PC-3 (cell line): ENCODE measurements around the gene TCERG1.

ENCODE experiments used
- EZH2 ChIP-seq: fragments of 300-600 bp; sonication (generic); IDR thresholded peaks from one replicate; pipeline ENCODE4 v1.6.1; 2017; ENCODE audit warnings: antibody characterized with exemption, mild to moderate bottlenecking, low read length; ENCODE audit not compliant: unreplicated experiment
- EZH2phosphoT487 ChIP-seq: fragments of 300-600 bp; sonication (generic); IDR thresholded peaks from 2 replicates; pipeline ENCODE4 v1.6.1; 2018; ENCODE audit warnings: mild to moderate bottlenecking, antibody characterized with exemption, low read length, borderline replicate concordance
- TF ChIP-seq, protein P1 (sequence below): fragments of 300-600 bp; sonication (generic); conservative IDR thresholded peaks from 2 replicates; pipeline ENCODE4 v1.5.1; 2017; ENCODE audit warnings: antibody characterized with exemption, low read depth, mild to moderate bottlenecking, low read length

DNA sequence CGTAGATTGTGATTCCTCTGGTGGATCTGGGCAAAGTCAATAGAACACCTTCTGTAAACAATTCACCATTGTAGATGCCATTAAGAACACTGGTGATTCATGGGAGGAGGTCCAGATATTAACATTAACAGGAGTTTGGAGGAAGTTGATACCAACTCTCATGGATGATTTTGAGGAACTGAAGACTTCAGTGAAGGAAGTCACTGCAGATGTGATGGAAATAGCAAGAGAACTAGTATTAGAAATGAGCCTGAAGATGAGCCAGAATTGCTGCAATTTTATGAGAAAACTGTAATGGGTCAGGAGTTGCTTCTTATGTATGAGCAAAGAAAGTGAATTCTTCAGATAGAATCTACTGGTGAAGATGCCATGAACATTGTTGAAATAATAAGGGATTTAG lies 26.9 kb downstream of the TCERG1 start:
- TF ChIP-seq, protein P1, sequence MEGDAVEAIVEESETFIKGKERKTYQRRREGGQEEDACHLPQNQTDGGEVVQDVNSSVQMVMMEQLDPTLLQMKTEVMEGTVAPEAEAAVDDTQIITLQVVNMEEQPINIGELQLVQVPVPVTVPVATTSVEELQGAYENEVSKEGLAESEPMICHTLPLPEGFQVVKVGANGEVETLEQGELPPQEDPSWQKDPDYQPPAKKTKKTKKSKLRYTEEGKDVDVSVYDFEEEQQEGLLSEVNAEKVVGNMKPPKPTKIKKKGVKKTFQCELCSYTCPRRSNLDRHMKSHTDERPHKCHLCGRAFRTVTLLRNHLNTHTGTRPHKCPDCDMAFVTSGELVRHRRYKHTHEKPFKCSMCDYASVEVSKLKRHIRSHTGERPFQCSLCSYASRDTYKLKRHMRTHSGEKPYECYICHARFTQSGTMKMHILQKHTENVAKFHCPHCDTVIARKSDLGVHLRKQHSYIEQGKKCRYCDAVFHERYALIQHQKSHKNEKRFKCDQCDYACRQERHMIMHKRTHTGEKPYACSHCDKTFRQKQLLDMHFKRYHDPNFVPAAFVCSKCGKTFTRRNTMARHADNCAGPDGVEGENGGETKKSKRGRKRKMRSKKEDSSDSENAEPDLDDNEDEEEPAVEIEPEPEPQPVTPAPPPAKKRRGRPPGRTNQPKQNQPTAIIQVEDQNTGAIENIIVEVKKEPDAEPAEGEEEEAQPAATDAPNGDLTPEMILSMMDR: no peak
- TF ChIP-seq EZH2phosphoT487 (no peak), EZH2 (no peak)
